ENCODE measurements around the gene CAV3. TPM values are rescaled to one million over a fixed set of nuclear protein-coding genes. Genes with fewer than 3 reads are reported as not detected.

The CAV3 gene
- total RNA-seq, 1 donor from 2014 or later: 0.32 TPM

DNA sequence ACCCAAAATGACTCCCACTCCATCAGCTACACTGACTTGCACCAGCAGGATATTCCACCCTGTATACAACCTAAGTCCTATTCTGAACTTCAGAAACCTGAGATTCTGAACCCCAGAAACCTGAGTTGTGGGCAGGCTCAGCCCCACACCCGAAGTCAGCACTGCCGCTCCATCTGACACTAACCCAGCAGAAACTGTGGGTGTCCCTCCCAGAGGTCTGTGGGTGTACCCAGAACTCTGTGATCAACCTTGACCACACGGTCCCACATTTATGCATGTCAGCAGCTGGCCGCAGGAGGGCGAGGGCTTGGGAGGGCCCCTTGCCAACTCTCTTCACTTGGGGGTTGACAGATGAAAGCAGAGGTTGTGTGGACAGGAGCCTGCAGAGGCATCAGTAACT lies 26.5 kb downstream of the CAV3 start:
- Histone ChIP-seq H3K9me3 (no peaks in the 10 kb centered on the region), H3K4me3 (no peak overlapping the region), H3K27me3 (no peaks in the 10 kb centered on the region), H3K4me1 (no peaks in the 10 kb centered on the region), H3K27ac (no peak overlapping the region), H3K36me3 (no peaks in the 10 kb centered on the region)
- intact Hi-C loops (cut with DNase I): no loop called here
- no peak for DNase-seq
- no peak for TF ChIP-seq CTCF (IDR thresholded peaks at IDR 0.05)
- ATAC-seq: no peak

DNA sequence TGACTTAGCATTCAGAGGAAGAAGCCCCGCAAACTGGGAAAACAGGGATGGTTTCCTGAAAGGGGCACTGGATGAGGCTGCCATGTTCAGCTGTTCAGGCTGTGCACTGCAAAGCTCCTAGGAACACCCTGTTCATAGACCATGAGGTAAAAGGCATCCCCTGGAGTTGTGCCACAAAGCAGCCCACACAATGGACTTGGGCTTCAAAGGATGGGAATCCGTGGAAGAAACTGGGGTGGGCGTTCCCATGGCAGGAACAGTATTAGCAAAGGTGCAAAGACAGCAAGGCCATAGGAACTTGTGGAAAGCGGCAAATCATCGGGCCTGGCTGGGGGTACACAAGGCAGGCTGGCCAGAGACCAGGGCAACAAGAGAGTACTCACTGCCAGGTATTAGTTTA lies 26.9 kb downstream of the CAV3 start:
- Histone ChIP-seq H3K27me3 (no peaks in the 10 kb centered on the region), H3K4me1 (no peaks in the 10 kb centered on the region), H3K36me3 (no peaks in the 10 kb centered on the region), H3K9me3 (no peaks in the 10 kb centered on the region), H3K27ac (no peak overlapping the region), H3K4me3 (no peak overlapping the region)
- no peak for TF ChIP-seq CTCF (IDR thresholded peaks at IDR 0.05)
- intact Hi-C loops (cut with DNase I): no loop called here
- ATAC-seq (no peak), DNase-seq (no peak)

DNA sequence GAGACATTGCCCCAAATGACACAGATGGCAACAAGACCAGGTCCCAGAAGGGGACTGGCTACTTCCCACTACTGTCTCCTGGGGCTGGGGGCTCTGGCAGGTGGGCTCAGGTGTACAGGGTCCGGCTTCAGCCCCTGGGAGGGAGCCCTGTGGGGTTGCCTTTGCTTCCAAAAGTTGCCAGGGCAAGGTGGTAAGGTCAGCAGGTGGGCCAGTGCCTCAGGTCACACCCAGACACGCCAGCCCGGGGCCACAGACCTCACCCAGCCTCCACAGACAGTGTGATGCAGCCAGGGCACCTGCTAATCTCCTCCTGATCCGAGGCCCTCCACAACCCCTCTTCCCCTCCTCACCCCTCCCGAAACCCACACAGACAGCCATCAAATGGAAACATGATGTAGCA lies 28.3 kb downstream of the CAV3 start:
- ATAC-seq (no peak), DNase-seq (no peak)
- peaks cover under 1% of the 10 kb centered on the region for H3K27me3 ChIP-seq
- H3K36me3 ChIP-seq: no peaks in the 10 kb centered on the region
- no peaks in the 10 kb centered on the region for H3K9me3 ChIP-seq
- H3K4me1 ChIP-seq: no peaks in the 10 kb centered on the region
- intact Hi-C loops (cut with DNase I): no loop called here
- no peak overlapping the region for H3K4me3 ChIP-seq
- TF ChIP-seq CTCF (IDR thresholded peaks at IDR 0.05): no peak
- H3K27ac ChIP-seq: no peak overlapping the region

DNA sequence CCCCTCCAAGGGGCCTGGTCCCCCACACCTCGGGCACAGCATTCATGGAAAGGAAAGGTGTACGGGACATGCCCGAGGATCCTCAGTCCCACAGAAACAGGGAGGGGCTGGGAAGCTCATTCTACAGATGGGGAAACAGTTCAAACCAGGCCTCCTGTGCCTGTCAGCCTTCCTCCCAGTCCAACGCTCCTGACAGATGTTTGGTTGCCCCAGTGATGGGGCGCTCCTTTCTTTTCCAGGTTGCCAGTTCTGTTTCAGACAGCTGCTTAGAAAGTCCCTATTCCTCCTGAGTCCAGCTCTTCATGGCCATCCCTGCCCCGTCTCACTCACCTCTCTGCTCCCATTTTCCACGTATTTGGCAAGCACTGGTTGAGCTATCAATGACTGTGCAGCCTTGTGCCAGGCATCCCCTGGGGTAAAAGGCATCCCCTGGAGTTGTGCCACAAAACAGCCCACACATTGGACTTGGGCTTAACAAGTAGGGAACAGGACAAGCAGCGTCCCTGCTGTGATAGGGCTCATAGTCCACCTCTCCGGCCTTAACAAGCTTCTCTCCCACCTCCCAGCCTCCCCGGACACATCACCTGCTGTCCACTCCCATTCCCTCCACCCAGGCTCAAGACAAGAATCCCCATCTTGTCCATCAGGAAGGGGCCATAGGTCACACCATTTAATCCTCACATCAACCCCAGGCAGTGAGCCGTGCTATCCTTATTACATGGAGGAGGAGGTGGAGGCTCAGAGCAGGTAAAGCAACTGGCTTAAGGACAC lies 29.2 kb downstream of the CAV3 start:
- Histone ChIP-seq H3K27ac (no peak overlapping the region), H3K36me3 (no peaks in the 10 kb centered on the region), H3K4me1 (no peaks in the 10 kb centered on the region), H3K9me3 (no peaks in the 10 kb centered on the region), H3K4me3 (no peak overlapping the region), H3K27me3 (peaks cover 9% of the 10 kb centered on the region)
- ATAC-seq: no peak
- DNase-seq: no peak
- no peak for TF ChIP-seq CTCF (IDR thresholded peaks at IDR 0.05)
- intact Hi-C loops (cut with DNase I): no loop called here

- no peak for TF ChIP-seq CTCF (IDR thresholded peaks at IDR 0.05)
- intact Hi-C loops (cut with DNase I): no loop called here
Measured at GRCh38 chr3:8764528-8764927, 30.9 kb downstream of the CAV3 start.

More at GRCh38 chr3:8764528-8764927, 30.9 kb downstream of the CAV3 start:
- ATAC-seq (no peak), DNase-seq (no peak)
- H3K4me1 ChIP-seq: peaks cover 11% of the 10 kb centered on the region
- H3K36me3 ChIP-seq: no peaks in the 10 kb centered on the region
- H3K27ac ChIP-seq: no peak overlapping the region
- no peak overlapping the region for H3K4me3 ChIP-seq
- H3K9me3 ChIP-seq: no peaks in the 10 kb centered on the region
- peaks cover 27% of the 10 kb centered on the region for H3K27me3 ChIP-seq
